Psoas muscle (tissue), 8 donors: Measurements from ENCODE around the gene STAT6. TPM values are rescaled to one million over a fixed set of nuclear protein-coding genes. Genes with fewer than 3 reads are reported as not detected.
A peak's percentile ranks its signal among the peaks of the same experiment; 100 is the strongest.

ENCODE experiments used
- ATAC-seq, 4 donors: fragments of 200-7000 bp; cut with Tn5 transposase; one replicate each; pipeline ENCODE4 v1.9.1; 2020; ENCODE audit warnings: moderate library complexity in 3 of 4, mild to moderate bottlenecking in 2 of 4
- DNase-seq, 2 donors: peaks; one replicate each; pipeline ENCODE4 v3.0.0-alpha.2; 2020
- H3K27ac ChIP-seq: fragments of 200-600 bp; one replicate; pipeline ENCODE4 v1.8.0; 2022
- H3K27me3 ChIP-seq, 3 donors: fragments of 200-600 bp in 1 of 3; one replicate each; pipeline versions ENCODE4 v1.6.1 to v1.8.0; 2013 to 2022; ENCODE audit warnings: low read length in 2 of 3, mild to moderate bottlenecking in 2 of 3, moderate library complexity in 1 of 3; ENCODE audit not compliant: insufficient read depth in 3 of 3
- H3K36me3 ChIP-seq, 2 donors: fragments of 200-600 bp in 1 of 2; one replicate each; pipeline versions ENCODE4 v1.6.1 to v1.8.0; 2013 to 2022; ENCODE audit warnings: low read depth in 1 of 2, mild to moderate bottlenecking in 1 of 2, moderate library complexity in 1 of 2; ENCODE audit not compliant: insufficient read depth in 1 of 2
- H3K4me1 ChIP-seq: fragments of 200-600 bp; one replicate; pipeline ENCODE4 v1.8.0; 2022
- H3K4me3 ChIP-seq: fragments of 200-600 bp; one replicate; pipeline ENCODE4 v1.8.0; 2022; ENCODE audit warnings: mild to moderate bottlenecking
- H3K9me3 ChIP-seq: fragments of 200-600 bp; one replicate; pipeline ENCODE4 v1.8.0; 2022
- WGBS, 3 donors: extraction: QIAGEN DNeasy Blood & Tissue Kit; methylation state at CpG; one replicate each; pipeline versions ENCODE4 v1.1.6 to v1.1.7; 2013; 5-methylcytosine and 5-hydroxymethylcytosine counted together
- intact Hi-C, 2 donors: fragments of 100-400 bp; cut with DNase I; formaldehyde crosslinking; loops; one replicate each; pipeline versions ENCODE4 v1.11.0 to v1.14.2; 2022
- polyA plus RNA-seq, 3 donors: library from polyadenylated mRNA; stranded (reverse); fragments of 200-250 nt; gene quantifications; one replicate each; pipeline ENCODE4 v1.2.3, GENCODE V29; 2013
- total RNA-seq, 4 donors: library from RNA; stranded (reverse); fragmentation: NEBNext Ultra II Directional in 2 of 4; extraction: Animal tissue kit (Norgen Biotek cat#: 25700) in 2 of 4; gene quantifications; one replicate each; pipeline versions ENCODE4 v1.2.1 to v1.2.4, GENCODE V29; 2021 to 2023
- TF ChIP-seq, protein P1 (sequence below): fragments of 200-600 bp; IDR thresholded peaks from one replicate; pipeline ENCODE4 v1.8.0; 2022; ENCODE audit warnings: antibody characterized with exemption
- donor health status: healthy with polysubstance abuse.
- donor health status: DM: no; HTN: no; CAD: no; lungs with moderate emphysema.
- donor health status: Bipolar disorder and iron deficiency.
- donor health status: healthy.
- donor health status: DM: yes; HTN: yes; CAD: no.
- donor health status: DM: no; HTN: no; CAD: no.
- donor health status: DM: no; HTN: no; CAD: no.
- donor health status: DM: yes; HTN: yes; CAD: no.

The STAT6 gene
- total and polyA plus RNA-seq, 7 donors = 10.4 to 27.7 (median 14.1) TPM

GRCh38 chr12:57133916-57134315 is 22.8 kb upstream of the STAT6 start:
- Histone ChIP-seq H3K27me3 (no peaks in the 10 kb centered on the region), H3K27ac (peak overlapping the region; percentile 27), H3K4me3 (no peak overlapping the region), H3K36me3 (no peaks in the 10 kb centered on the region), H3K4me1 (peaks cover 8% of the 10 kb centered on the region), H3K9me3 (no peaks in the 10 kb centered on the region)
- TF ChIP-seq, protein P1, sequence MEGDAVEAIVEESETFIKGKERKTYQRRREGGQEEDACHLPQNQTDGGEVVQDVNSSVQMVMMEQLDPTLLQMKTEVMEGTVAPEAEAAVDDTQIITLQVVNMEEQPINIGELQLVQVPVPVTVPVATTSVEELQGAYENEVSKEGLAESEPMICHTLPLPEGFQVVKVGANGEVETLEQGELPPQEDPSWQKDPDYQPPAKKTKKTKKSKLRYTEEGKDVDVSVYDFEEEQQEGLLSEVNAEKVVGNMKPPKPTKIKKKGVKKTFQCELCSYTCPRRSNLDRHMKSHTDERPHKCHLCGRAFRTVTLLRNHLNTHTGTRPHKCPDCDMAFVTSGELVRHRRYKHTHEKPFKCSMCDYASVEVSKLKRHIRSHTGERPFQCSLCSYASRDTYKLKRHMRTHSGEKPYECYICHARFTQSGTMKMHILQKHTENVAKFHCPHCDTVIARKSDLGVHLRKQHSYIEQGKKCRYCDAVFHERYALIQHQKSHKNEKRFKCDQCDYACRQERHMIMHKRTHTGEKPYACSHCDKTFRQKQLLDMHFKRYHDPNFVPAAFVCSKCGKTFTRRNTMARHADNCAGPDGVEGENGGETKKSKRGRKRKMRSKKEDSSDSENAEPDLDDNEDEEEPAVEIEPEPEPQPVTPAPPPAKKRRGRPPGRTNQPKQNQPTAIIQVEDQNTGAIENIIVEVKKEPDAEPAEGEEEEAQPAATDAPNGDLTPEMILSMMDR = no peak
- DNase-seq (peak in 1 of 2 donors; percentile 46), ATAC-seq (no peak)
- WGBS, 3 donors = 33 to 52% (median 40%) methylated on average over 6 of the region's 6 CpGs
- intact Hi-C loops = no loop called here

DNA sequence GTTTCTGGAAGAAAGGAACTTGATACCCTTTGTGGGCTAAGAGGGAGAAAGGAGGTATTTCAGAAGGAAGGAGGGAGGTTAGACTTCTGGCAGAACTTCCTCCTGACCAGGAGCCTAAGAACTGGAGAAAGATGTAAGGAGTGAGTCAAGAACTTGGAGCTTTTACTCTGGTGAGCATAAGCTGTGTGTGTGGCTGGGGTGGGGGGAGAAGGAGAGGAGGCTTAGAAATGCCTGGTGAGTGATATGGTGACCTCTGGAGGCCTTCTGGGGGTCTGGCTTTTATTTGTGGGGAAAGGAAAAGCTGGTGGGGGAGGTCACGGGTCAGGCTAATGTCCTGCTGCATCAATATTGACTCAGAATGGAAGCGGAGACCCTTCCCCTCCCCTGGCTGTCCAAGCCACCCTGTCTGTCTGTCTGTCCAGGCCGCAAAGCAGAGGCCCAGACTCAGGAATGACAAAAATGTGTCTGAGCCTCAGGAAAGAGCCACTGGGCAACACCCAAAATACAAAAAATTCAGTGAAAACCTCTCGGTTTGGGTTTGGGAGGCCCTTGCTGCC is 21.9 kb upstream of the STAT6 start:
- Histone ChIP-seq H3K4me3 (peak overlapping the region; percentile 72), H3K36me3 (no peaks in the 10 kb centered on the region)
- no peak for ATAC-seq

GRCh38 chr12:57131896-57132744 is 21.0 kb upstream of the STAT6 start:
- peak overlapping the region; percentile 72 for H3K4me3 ChIP-seq
- no peaks in the 10 kb centered on the region for H3K27me3 ChIP-seq
- peaks cover 10% of the 10 kb centered on the region for H3K4me1 ChIP-seq
- no peaks in the 10 kb centered on the region for H3K36me3 ChIP-seq
- TF ChIP-seq, protein P1 = no peak
- intact Hi-C loops = no loop called here
- no peaks in the 10 kb centered on the region for H3K9me3 ChIP-seq
- 40 to 54% (median 48%) methylated on average over 9 of the region's 9 CpGs for WGBS, 3 donors
- ATAC-seq = no peak
- peak overlapping the region; percentile 37 for H3K27ac ChIP-seq
- DNase-seq = no peak

More for the DNA sequence above, 21.9 kb upstream of the STAT6 start:
- Histone ChIP-seq H3K27ac (peak overlapping the region; percentile 37), H3K9me3 (no peaks in the 10 kb centered on the region), H3K4me1 (peaks cover 8% of the 10 kb centered on the region), H3K27me3 (no peaks in the 10 kb centered on the region)
- intact Hi-C loops = no loop called here
- DNase-seq = no peak
- WGBS, 3 donors = 54 to 69% (median 66%) methylated on average over 4 of the region's 4 CpGs
- TF ChIP-seq, protein P1 = no peak

DNA sequence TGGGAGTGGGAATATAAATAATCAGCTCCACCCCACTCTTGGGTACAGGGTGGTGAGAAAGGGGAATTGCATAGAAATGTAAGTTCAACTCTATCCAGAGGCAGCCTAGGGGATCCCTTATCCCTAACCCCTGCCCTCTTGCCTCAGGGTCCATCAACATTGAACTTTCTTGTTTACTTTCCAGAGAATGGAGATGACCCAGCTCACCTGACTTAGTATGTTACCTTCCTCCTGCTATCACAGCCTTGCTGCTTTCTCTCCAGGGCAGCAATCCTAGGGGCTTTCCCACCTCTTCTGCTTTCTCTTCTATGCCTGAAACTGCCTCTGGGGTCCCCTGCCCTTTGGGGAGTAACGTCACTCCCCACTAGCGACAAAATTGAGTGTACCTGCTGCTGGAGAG is 19.8 kb upstream of the STAT6 start:
- H3K4me1 ChIP-seq = peaks cover 16% of the 10 kb centered on the region
- no peaks in the 10 kb centered on the region for H3K27me3 ChIP-seq
- ATAC-seq = no peak
- TF ChIP-seq, protein P1 = no peak
- 55 to 72% (median 58%) methylated on average over 2 of the region's 2 CpGs for WGBS, 3 donors
- no peaks in the 10 kb centered on the region for H3K9me3 ChIP-seq
- no peak for DNase-seq
- H3K27ac ChIP-seq = no peak overlapping the region
- intact Hi-C loops = no loop called here
- no peaks in the 10 kb centered on the region for H3K36me3 ChIP-seq
- peak overlapping the region; percentile 72 for H3K4me3 ChIP-seq
